SK-N-SH (cell line): ENCODE measurements around the gene TRH. TPM values are rescaled to one million over a fixed set of nuclear protein-coding genes. Genes with fewer than 3 reads are reported as not detected.

Source experiments
- CTCF ChIA-PET: fragments of 300-600, 350-600 bp; formaldehyde crosslinking; extraction: SDS; loops from one replicate; lab custom pipeline; 2021; lab: Yijun Ruan, JAX
- POLR2A ChIA-PET: fragments of 350-600 bp; sonication (Branson Sonifier 250); formaldehyde crosslinking; extraction: SDS; loops from one replicate; lab custom pipeline; 2020; ENCODE audit warnings: antibody characterized with exemption, inconsistent platforms; lab: Yijun Ruan, JAX
- DNase-seq: peaks from one replicate; pipeline ENCODE4 v3.0.0; 2012
- H2AFZ ChIP-seq: fragments of 200-600 bp; sonication (generic); 2 replicates; pipeline ENCODE4 v1.8.1; 2016; ENCODE audit warnings: antibody characterized with exemption, mild to moderate bottlenecking, low read depth
- H3F3A ChIP-seq: fragments of 200-600 bp; sonication (generic); replicated peaks from 2 replicates; pipeline ENCODE3; 2016; ENCODE audit warnings: antibody characterized with exemption, mild to moderate bottlenecking; ENCODE audit not compliant: insufficient read depth
- H3K27ac ChIP-seq, 2 experiments: fragments of 200-500 bp in 1 of 2; fragments of 200-600 bp in 1 of 2; sonication (Bioruptor generic) in 1 of 2; sonication (generic), shearing (Covaris generic) in 1 of 2; 2 replicates each; pipeline versions ENCODE4 v1.5.1 to v1.6.1; 2014 to 2016; ENCODE audit warnings: low read depth in 2 of 2, inconsistent platforms in 1 of 2, low read length in 1 of 2, mild to moderate bottlenecking in 1 of 2, mixed read lengths in 1 of 2
- H3K27me3 ChIP-seq: fragments of 200-600 bp; sonication (generic), shearing (Covaris generic); 2 replicates; pipeline ENCODE4 v1.6.1; 2016; ENCODE audit warnings: mixed run types; ENCODE audit not compliant: insufficient read depth
- H3K36me3 ChIP-seq, 2 experiments: fragments of 200-500 bp in 1 of 2; fragments of 200-600 bp in 1 of 2; sonication (Bioruptor generic) in 1 of 2; sonication (generic) in 1 of 2; replicated peaks in 1 of 2; 2 replicates each; pipeline versions ENCODE3 to v1.5.1; 2014 to 2016; ENCODE audit warnings: low read length in 1 of 2, mild to moderate bottlenecking in 1 of 2; ENCODE audit not compliant: insufficient read depth in 2 of 2, control insufficient read depth in 1 of 2
- H3K4me1 ChIP-seq, 2 experiments: fragments of 200-500 bp in 1 of 2; fragments of 200-600 bp in 1 of 2; sonication (Bioruptor generic) in 1 of 2; sonication (generic), shearing (Covaris generic) in 1 of 2; 2 replicates each; pipeline versions ENCODE4 v1.5.1 to v1.6.1; 2014 to 2016; ENCODE audit warnings: low read depth in 1 of 2, low read length in 1 of 2, mixed run types in 1 of 2; ENCODE audit not compliant: insufficient read depth in 2 of 2, control insufficient read depth in 1 of 2
- H3K4me2 ChIP-seq: fragments of 200-600 bp; sonication (generic), shearing (Covaris generic); 2 replicates; pipeline ENCODE4 v1.6.1; 2017; ENCODE audit warnings: mixed run types
- H3K4me3 ChIP-seq, 2 experiments: fragments of 200-500 bp in 1 of 2; fragments of 200-600 bp in 1 of 2; sonication (Bioruptor generic) in 1 of 2; sonication (generic), shearing (Covaris generic) in 1 of 2; 2 replicates each; pipeline versions ENCODE4 v1.5.1 to v1.8.1; 2014 to 2016; ENCODE audit warnings: low read depth in 2 of 2, inconsistent platforms in 1 of 2, low read length in 1 of 2, mild to moderate bottlenecking in 1 of 2, mixed read lengths in 1 of 2, moderate library complexity in 1 of 2
- H3K79me2 ChIP-seq: fragments of 200-600 bp; sonication (generic); 2 replicates; pipeline ENCODE4 v1.8.1; 2017; ENCODE audit warnings: mild to moderate bottlenecking; ENCODE audit not compliant: insufficient read depth
- H3K9ac ChIP-seq: fragments of 200-600 bp; sonication (generic); 2 replicates; pipeline ENCODE4 v1.6.1; 2017; ENCODE audit warnings: mixed run types
- H3K9me2 ChIP-seq: fragments of 200-600 bp; sonication (generic); 2 replicates; pipeline ENCODE4 v1.6.1; 2017; ENCODE audit warnings: mixed run types
- H3K9me3 ChIP-seq: fragments of 200-600 bp; sonication (generic); 2 replicates; pipeline ENCODE4 v1.6.1; 2017; ENCODE audit warnings: mixed run types, mild to moderate bottlenecking, moderate library complexity
- H4K20me1 ChIP-seq: fragments of 200-600 bp; sonication (generic); 2 replicates; pipeline ENCODE4 v1.6.1; 2017; ENCODE audit warnings: mild to moderate bottlenecking, mixed run types; ENCODE audit not compliant: insufficient read depth
- EP300 ChIP-seq, 2 experiments: IDR thresholded peaks; 2 replicates each; pipeline versions ENCODE4 v1.4.0 to v1.6.1; 2012; ENCODE audit warnings: borderline replicate concordance in 1 of 2, low read depth in 1 of 2, low read length in 1 of 2
- FOSL2 ChIP-seq: IDR thresholded peaks from 2 replicates; pipeline ENCODE4 v1.4.0; 2012; ENCODE audit warnings: low read depth, mild to moderate bottlenecking, moderate library complexity, borderline replicate concordance
- FOXM1 ChIP-seq: IDR thresholded peaks from 2 replicates; pipeline ENCODE4 v1.4.0; 2012; ENCODE audit warnings: low read depth, mild to moderate bottlenecking
- GATA2 ChIP-seq: sonication (generic); formaldehyde crosslinking; IDR thresholded peaks from 2 replicates; pipeline ENCODE4 v1.5.0; 2020; ENCODE audit warnings: mild to moderate bottlenecking, missing genetic modification reagents
- IRF3 ChIP-seq: fragments of 150-350 bp; IDR thresholded peaks from 2 replicates; pipeline ENCODE4 v1.6.1; 2016; ENCODE audit warnings: mild to moderate bottlenecking, low read depth, low read length
- JUND ChIP-seq: IDR thresholded peaks from 2 replicates; pipeline ENCODE4 v1.4.0; 2012
- NRF1 ChIP-seq: IDR thresholded peaks from 2 replicates; pipeline ENCODE4 v1.6.1; 2012; ENCODE audit warnings: low read depth, mild to moderate bottlenecking, low read length
- RAD21 ChIP-seq: IDR thresholded peaks from 2 replicates; pipeline ENCODE4 v1.6.1; 2012; ENCODE audit warnings: mild to moderate bottlenecking, low read length
- RFX5 ChIP-seq: IDR thresholded peaks from 2 replicates; pipeline ENCODE4 v1.6.1; 2012; ENCODE audit warnings: mild to moderate bottlenecking, improper control_type of control experiment, low read length
- RXRA ChIP-seq: IDR thresholded peaks from 2 replicates; pipeline ENCODE4 v1.4.0; 2012; ENCODE audit warnings: low read depth, mild to moderate bottlenecking, borderline replicate concordance
- SMC3 ChIP-seq: IDR thresholded peaks from 2 replicates; pipeline ENCODE4 v1.6.1; 2012; ENCODE audit warnings: low read depth, low read length, improper control_type of control experiment
- TCF12 ChIP-seq: IDR thresholded peaks from 2 replicates; pipeline ENCODE4 v1.4.0; 2012
- TEAD4 ChIP-seq: IDR thresholded peaks from 2 replicates; pipeline ENCODE4 v1.4.0; 2012; ENCODE audit warnings: mild to moderate bottlenecking, borderline replicate concordance; ENCODE audit not compliant: insufficient read depth
- YY1 ChIP-seq: IDR thresholded peaks from 2 replicates; pipeline ENCODE4 v1.4.0; 2012; ENCODE audit warnings: low read depth, mild to moderate bottlenecking
- WGBS: methylation state at CpG from one replicate; pipeline ENCODE4 v1.1.6; 2017; ENCODE audit warnings: low lambda C conversion rate; 5-methylcytosine and 5-hydroxymethylcytosine counted together
- polyA plus RNA-seq, 3 experiments: library from polyadenylated mRNA; depleted of rRNA; stranded (reverse); fragments of >200 nt; gene quantifications; 2 replicates each; pipeline ENCODE4 v1.2.3, GENCODE V29; 2012

TRH gene
- not detected in 2 replicates for polyA plus RNA-seq (2012; rRNA removed)
- polyA plus RNA-seq (2012; cell fraction: cytosol; rRNA removed), result not detected in 2 replicates
- not detected in 2 replicates for polyA plus RNA-seq (2012; cell fraction: nucleus; rRNA removed)

GRCh38 chr3:129974564-129974832 is at the start of gene TRH:
TSS of gene TRH (plus strand) at chr3:129974720. CDS start at chr3:129975817, 1,097 bp downstream.
- H3K36me3 ChIP-seq, result no peaks in the 10 kb centered on the region
- TF ChIP-seq RFX5, result no peak
- TF ChIP-seq RAD21, result no peak
- TF ChIP-seq SMC3, result no peak
- TF ChIP-seq JUND, result no peak
- no peak for TF ChIP-seq FOSL2
- no peak for TF ChIP-seq RXRA
- TF ChIP-seq, all 33 proteins: peak for 0
- peaks cover 0 to 6% of the 10 kb centered on the region in 2 experiments; a peak in 1 of 4 replicates for H3K4me1 ChIP-seq
- H3K9ac ChIP-seq, result no peak within 1 kb of the TSS
- H3K79me2 ChIP-seq, result no peaks in the 10 kb centered on the region
- H3K9me3 ChIP-seq, result no peaks in the 10 kb centered on the region
- no peaks in the 10 kb centered on the region for H3F3A ChIP-seq
- H2AFZ ChIP-seq, result no peak within 1 kb of the TSS
- no peak within 1 kb of the TSS for H3K27ac ChIP-seq
- CTCF ChIA-PET, result interaction anchor here (1.5 to 2.8 kb wide), 2 partner anchors 9 to 32 kb away, joined by 6 to 14 read pairs; no protein-coding TSS in a partner anchor
- no peaks in the 10 kb centered on the region for H3K9me2 ChIP-seq
- 7% methylated on average over 15 of the region's 30 CpGs for WGBS
- no peaks in the 10 kb centered on the region for H4K20me1 ChIP-seq
- no peak within 1 kb of the TSS for H3K4me2 ChIP-seq
- DNase-seq, result peak; percentile 68
- peaks cover 57% of the 10 kb centered on the region for H3K27me3 ChIP-seq
- POLR2A ChIA-PET, result no interaction called here
- peak within 1 kb of the TSS in 1 of 2 experiments; percentile 10; a peak in 1 of 4 replicates for H3K4me3 ChIP-seq

- no peak overlapping the region for H3K27ac ChIP-seq
- no peaks in the 10 kb centered on the region for H3K27me3 ChIP-seq
- no peaks in the 10 kb centered on the region for H3F3A ChIP-seq
- H3K9ac ChIP-seq, result no peak overlapping the region
- no peaks in the 10 kb centered on the region for H3K9me2 ChIP-seq
- CTCF ChIA-PET, result interaction anchor here (0.8 to 2.0 kb wide), 8 partner anchors 8 to 437 kb away, joined by 3 to 6 read pairs (median 3); no protein-coding TSS in a partner anchor
- H3K4me2 ChIP-seq, result no peak overlapping the region
- no peaks in the 10 kb centered on the region for H3K79me2 ChIP-seq
- POLR2A ChIA-PET, result no interaction called here
- no peaks in the 10 kb centered on the region for H3K36me3 ChIP-seq
- H2AFZ ChIP-seq, result no peak overlapping the region
- 24% methylated on average over 3 of the region's 5 CpGs for WGBS
- H4K20me1 ChIP-seq, result no peaks in the 10 kb centered on the region
- DNase-seq, result no peak
- no peaks in the 10 kb centered on the region for H3K4me1 ChIP-seq
- TF ChIP-seq GATA2 (CRISPR knock-in tag) (no peak), TEAD4 (no peak), YY1 (no peak), FOXM1 (no peak), IRF3 (no peak), NRF1 (no peak), TCF12 (no peak), EP300 (IDR thresholded peaks at IDR 0.05; ENCODE audit: borderline replicate concordance in 1 of 2, low read depth in 1 of 2, low read length in 1 of 2) (no peak), RFX5 (no peak)
- TF ChIP-seq, all 33 proteins: peak for 0
- Histone ChIP-seq H3K9me3 (no peaks in the 10 kb centered on the region), H3K4me3 (no peak overlapping the region)
These were observed 47.4 kb upstream of the TRH start for GRCh38 chr3:129927072-129927471.
